ENCODE results near the gene C6orf47.

The C6orf47 gene

DNA sequence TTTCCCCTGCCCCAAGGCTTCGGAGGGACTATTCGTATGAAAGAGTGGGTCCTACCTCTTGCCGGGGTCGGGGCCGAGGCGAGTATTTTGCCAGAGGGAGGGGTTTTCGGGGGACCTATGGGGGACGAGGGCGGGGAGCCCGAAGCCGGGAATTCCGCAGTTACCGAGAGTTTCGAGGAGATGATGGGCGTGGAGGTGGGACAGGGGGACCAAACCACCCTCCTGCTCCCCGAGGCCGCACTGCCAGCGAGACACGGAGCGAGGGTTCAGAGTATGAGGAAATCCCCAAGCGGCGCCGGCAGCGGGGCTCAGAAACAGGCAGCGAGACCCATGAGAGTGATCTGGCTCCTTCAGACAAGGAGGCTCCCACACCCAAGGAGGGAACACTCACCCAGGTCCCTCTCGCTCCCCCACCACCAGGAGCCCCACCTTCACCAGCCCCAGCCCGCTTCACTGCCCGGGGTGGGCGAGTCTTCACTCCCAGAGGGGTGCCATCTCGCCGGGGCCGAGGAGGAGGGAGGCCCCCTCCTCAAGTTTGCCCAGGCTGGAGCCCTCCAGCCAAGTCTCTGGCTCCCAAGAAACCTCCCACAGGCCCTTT is 28.8 kb downstream of the C6orf47 start:
- Histone ChIP-seq H3K9me3 (ENCODE audit: control insufficient read depth in 2 of 2, low read length in 2 of 2) (no peaks in the 10 kb centered on the region), H3K36me3 (ENCODE audit: control insufficient read depth in 2 of 2, insufficient read depth in 2 of 2, low read length in 2 of 2) (peaks cover 70 to 77% of the 10 kb centered on the region in 2 donors), H3K4me3 (ENCODE audit: low read length in 2 of 2) (no peak overlapping the region), H3K4me1 (ENCODE audit: control insufficient read depth, insufficient read depth, low read length) (no peaks in the 10 kb centered on the region), H3K27ac (ENCODE audit: low read length) (no peak overlapping the region), H3K9ac (ENCODE audit: low read length in 2 of 2) (no peak overlapping the region), H3K27me3 (ENCODE audit: control insufficient read depth in 1 of 2, insufficient read depth in 2 of 2, low read length in 2 of 2) (no peaks in the 10 kb centered on the region)

DNA sequence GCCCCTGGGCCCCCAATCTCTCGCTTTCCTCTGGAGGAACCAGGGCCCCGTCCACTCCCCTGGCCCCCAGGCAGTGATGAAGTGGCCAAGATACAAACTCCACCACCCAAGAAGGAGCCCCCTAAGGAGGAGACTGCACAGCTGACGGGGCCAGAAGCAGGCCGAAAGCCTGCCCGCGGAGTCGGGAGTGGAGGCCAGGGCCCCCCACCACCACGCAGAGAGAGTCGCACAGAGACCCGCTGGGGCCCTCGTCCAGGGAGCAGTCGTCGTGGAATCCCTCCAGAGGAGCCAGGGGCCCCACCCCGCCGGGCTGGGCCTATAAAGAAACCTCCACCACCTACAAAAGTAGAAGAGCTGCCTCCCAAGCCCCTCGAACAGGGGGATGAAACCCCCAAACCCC is 29.4 kb downstream of the C6orf47 start:
- peaks cover 71 to 77% of the 10 kb centered on the region in 2 donors for H3K36me3 ChIP-seq (ENCODE audit: control insufficient read depth in 2 of 2, insufficient read depth in 2 of 2, low read length in 2 of 2)
- no peak overlapping the region for H3K27ac ChIP-seq (ENCODE audit: low read length)

DNA sequence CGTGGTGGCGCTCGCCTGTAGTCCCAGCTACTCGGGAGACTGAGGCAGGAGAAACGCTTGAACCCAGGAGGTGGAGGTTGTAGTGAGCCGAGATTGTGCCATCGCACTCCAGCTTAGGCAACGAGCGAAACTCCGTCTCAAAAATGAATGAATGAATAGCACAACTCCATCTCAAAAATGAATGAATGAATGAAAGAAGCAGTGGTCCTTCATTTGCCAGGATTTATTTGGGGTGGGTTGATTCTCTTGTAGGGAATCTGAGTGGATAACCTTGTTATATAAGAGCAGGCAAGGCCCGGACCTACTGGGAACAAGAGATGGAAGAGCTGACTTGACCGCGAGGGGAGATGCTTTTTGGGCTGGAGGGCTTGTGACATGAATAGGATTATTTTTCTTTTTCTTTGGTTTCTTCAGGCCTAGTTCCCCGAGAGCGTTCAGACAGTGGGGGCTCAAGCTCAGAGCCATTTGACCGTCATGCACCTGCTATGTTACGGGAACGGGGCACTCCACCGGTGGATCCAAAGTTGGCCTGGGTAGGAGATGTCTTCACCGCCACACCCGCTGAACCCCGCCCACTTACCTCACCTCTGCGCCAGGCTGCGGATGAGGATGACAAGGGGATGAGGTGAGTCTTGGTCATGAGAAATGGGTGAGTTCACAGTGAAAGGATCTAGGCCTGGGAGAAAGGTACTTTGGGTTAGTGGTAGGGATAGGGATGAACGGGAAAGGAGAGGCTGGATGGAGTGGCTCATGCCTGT is 30.2 kb downstream of the C6orf47 start:
- H3K27me3 ChIP-seq (ENCODE audit: control insufficient read depth in 1 of 2, insufficient read depth in 2 of 2, low read length in 2 of 2), result no peaks in the 10 kb centered on the region
- no peaks in the 10 kb centered on the region for H3K4me1 ChIP-seq (ENCODE audit: control insufficient read depth, insufficient read depth, low read length)
- H3K9me3 ChIP-seq (ENCODE audit: control insufficient read depth in 2 of 2, low read length in 2 of 2), result no peaks in the 10 kb centered on the region
- no peak overlapping the region for H3K27ac ChIP-seq (ENCODE audit: low read length)
- H3K4me3 ChIP-seq (ENCODE audit: low read length in 2 of 2), result no peak overlapping the region
- H3K36me3 ChIP-seq (ENCODE audit: control insufficient read depth in 2 of 2, insufficient read depth in 2 of 2, low read length in 2 of 2), result peaks cover 71 to 77% of the 10 kb centered on the region in 2 donors
- H3K9ac ChIP-seq (ENCODE audit: low read length in 2 of 2), result no peak overlapping the region

More for the DNA sequence above, 29.4 kb downstream of the C6orf47 start:
- no peaks in the 10 kb centered on the region for H3K4me1 ChIP-seq (ENCODE audit: control insufficient read depth, insufficient read depth, low read length)
- no peak overlapping the region for H3K9ac ChIP-seq (ENCODE audit: low read length in 2 of 2)
- H3K27me3 ChIP-seq (ENCODE audit: control insufficient read depth in 1 of 2, insufficient read depth in 2 of 2, low read length in 2 of 2), result no peaks in the 10 kb centered on the region
- no peaks in the 10 kb centered on the region for H3K9me3 ChIP-seq (ENCODE audit: control insufficient read depth in 2 of 2, low read length in 2 of 2)
- H3K4me3 ChIP-seq (ENCODE audit: low read length in 2 of 2), result no peak overlapping the region

DNA sequence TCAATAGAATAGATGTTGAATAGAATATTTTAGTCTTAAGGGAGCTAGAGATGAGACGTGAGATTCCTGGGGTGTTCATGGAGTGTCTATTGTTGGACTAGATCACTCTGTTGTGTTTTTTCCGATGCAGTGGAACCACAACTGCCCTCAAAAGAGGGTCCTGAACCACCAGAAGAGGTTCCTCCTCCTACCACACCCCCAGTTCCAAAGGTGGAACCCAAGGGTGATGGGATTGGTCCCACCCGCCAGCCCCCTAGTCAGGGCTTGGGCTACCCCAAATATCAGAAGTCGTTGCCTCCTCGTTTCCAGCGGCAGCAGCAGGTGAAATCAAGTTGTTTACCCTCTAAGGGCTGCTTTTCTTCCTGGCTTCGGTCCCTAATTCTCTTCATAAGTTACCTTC is 31.6 kb downstream of the C6orf47 start:
- Histone ChIP-seq H3K36me3 (ENCODE audit: control insufficient read depth in 2 of 2, insufficient read depth in 2 of 2, low read length in 2 of 2) (peaks cover 70 to 75% of the 10 kb centered on the region in 2 donors), H3K4me3 (ENCODE audit: low read length in 2 of 2) (no peak overlapping the region), H3K27ac (ENCODE audit: low read length) (no peak overlapping the region), H3K4me1 (ENCODE audit: control insufficient read depth, insufficient read depth, low read length) (no peaks in the 10 kb centered on the region), H3K9ac (ENCODE audit: low read length in 2 of 2) (no peak overlapping the region), H3K27me3 (ENCODE audit: control insufficient read depth in 1 of 2, insufficient read depth in 2 of 2, low read length in 2 of 2) (no peaks in the 10 kb centered on the region), H3K9me3 (ENCODE audit: control insufficient read depth in 2 of 2, low read length in 2 of 2) (no peaks in the 10 kb centered on the region)

DNA sequence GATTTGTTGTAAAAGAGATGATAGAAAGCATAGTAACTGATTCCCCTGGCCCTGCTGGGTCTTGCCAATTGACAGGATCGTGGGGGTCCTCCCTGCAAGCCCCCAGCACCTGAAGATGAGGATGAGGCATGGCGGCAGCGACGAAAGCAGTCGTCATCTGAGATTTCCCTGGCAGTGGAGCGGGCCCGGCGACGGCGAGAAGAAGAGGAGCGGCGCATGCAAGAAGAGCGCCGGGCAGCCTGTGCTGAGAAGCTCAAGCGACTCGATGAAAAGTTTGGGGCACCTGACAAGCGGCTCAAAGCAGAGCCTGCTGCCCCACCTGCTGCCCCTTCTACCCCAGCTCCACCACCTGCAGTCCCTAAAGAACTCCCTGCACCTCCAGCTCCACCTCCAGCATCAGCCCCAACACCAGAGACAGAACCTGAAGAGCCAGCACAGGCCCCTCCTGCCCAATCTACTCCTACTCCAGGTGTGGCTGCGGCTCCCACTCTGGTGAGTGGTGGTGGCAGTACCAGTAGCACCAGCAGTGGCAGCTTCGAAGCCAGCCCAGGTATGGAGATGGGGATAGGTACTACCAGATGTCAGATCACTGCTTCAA is 32.8 kb downstream of the C6orf47 start:
- Histone ChIP-seq H3K27ac (ENCODE audit: low read length) (no peak overlapping the region), H3K36me3 (ENCODE audit: control insufficient read depth in 2 of 2, insufficient read depth in 2 of 2, low read length in 2 of 2) (peaks cover 73 to 77% of the 10 kb centered on the region in 2 donors), H3K9ac (ENCODE audit: low read length in 2 of 2) (peak overlapping the region in 1 of 2 donors; percentile 13), H3K4me1 (ENCODE audit: control insufficient read depth, insufficient read depth, low read length) (no peaks in the 10 kb centered on the region), H3K27me3 (ENCODE audit: control insufficient read depth in 1 of 2, insufficient read depth in 2 of 2, low read length in 2 of 2) (no peaks in the 10 kb centered on the region), H3K9me3 (ENCODE audit: control insufficient read depth in 2 of 2, low read length in 2 of 2) (no peaks in the 10 kb centered on the region), H3K4me3 (ENCODE audit: low read length in 2 of 2) (no peak overlapping the region)

DNA sequence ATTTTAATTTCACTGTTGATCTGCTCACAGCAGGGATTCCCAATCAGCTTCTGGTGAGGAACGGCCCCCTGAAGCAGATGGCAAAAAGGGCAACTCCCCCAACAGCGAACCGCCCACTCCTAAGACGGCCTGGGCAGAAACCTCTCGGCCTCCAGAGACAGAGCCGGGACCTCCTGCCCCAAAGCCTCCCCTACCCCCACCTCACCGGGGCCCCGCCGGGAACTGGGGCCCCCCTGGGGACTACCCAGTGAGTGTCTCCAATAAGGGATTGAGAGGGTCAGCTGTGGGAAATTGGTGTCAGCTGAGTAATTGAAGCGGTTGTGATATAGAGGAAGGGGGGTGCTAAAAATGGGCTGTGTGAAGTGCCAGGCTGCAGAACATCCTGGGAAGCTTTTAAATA is 33.6 kb downstream of the C6orf47 start:
- Histone ChIP-seq H3K4me3 (ENCODE audit: low read length in 2 of 2) (no peak overlapping the region), H3K9me3 (ENCODE audit: control insufficient read depth in 2 of 2, low read length in 2 of 2) (no peaks in the 10 kb centered on the region), H3K36me3 (ENCODE audit: control insufficient read depth in 2 of 2, insufficient read depth in 2 of 2, low read length in 2 of 2) (peaks cover 73 to 78% of the 10 kb centered on the region in 2 donors), H3K27me3 (ENCODE audit: control insufficient read depth in 1 of 2, insufficient read depth in 2 of 2, low read length in 2 of 2) (no peaks in the 10 kb centered on the region), H3K27ac (ENCODE audit: low read length) (no peak overlapping the region), H3K9ac (ENCODE audit: low read length in 2 of 2) (no peak overlapping the region), H3K4me1 (ENCODE audit: control insufficient read depth, insufficient read depth, low read length) (peaks cover 6% of the 10 kb centered on the region)

DNA sequence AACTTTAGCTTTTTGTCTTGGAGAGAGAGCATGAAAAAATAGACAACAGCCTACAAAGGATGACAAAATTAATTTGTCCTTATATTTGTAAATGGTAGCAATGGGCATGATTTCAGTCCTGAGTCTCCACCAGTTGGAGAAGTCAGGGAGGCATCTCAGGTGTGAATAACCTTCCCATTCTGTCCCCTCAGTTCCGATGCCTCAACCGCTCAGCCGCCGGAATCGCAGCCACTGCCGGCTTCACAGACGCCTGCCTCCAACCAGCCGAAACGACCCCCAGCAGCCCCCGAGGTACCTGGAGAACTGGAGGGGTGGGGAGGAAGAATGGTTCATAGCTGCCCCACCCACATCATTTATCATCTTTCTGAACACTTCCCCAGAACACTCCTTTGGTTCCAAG is 36.5 kb downstream of the C6orf47 start:
- no peak overlapping the region for H3K9ac ChIP-seq (ENCODE audit: low read length in 2 of 2)
- no peaks in the 10 kb centered on the region for H3K9me3 ChIP-seq (ENCODE audit: control insufficient read depth in 2 of 2, low read length in 2 of 2)
- no peaks in the 10 kb centered on the region for H3K27me3 ChIP-seq (ENCODE audit: control insufficient read depth in 1 of 2, insufficient read depth in 2 of 2, low read length in 2 of 2)
- no peak overlapping the region for H3K27ac ChIP-seq (ENCODE audit: low read length)
- peaks cover 55 to 60% of the 10 kb centered on the region in 2 donors for H3K36me3 ChIP-seq (ENCODE audit: control insufficient read depth in 2 of 2, insufficient read depth in 2 of 2, low read length in 2 of 2)
- peaks cover 15% of the 10 kb centered on the region for H3K4me1 ChIP-seq (ENCODE audit: control insufficient read depth, insufficient read depth, low read length)
- no peak overlapping the region for H3K4me3 ChIP-seq (ENCODE audit: low read length in 2 of 2)

DNA sequence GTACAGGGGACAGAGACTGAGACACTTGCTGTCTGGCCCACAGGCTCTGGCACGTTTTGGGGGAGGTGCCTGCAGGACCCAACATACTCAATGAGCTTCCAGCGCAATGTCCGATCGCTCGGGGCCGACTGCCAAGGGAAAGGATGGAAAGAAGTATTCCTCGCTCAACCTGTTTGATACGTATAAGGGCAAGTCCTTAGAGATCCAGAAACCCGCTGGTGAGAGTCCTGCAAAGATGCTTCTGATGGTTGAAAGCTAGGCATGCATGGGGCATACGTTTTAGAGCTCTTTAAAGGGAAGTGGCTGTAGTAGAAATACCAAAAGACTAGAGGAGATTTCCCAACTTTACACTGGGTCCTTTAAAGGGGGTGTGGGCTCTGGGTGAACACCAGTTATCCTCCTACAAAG is 37.9 kb downstream of the C6orf47 start:
- no peaks in the 10 kb centered on the region for H3K9me3 ChIP-seq (ENCODE audit: control insufficient read depth in 2 of 2, low read length in 2 of 2)
- peaks cover 42 to 49% of the 10 kb centered on the region in 2 donors for H3K36me3 ChIP-seq (ENCODE audit: control insufficient read depth in 2 of 2, insufficient read depth in 2 of 2, low read length in 2 of 2)
- no peak overlapping the region for H3K27ac ChIP-seq (ENCODE audit: low read length)
- no peaks in the 10 kb centered on the region for H3K27me3 ChIP-seq (ENCODE audit: control insufficient read depth in 1 of 2, insufficient read depth in 2 of 2, low read length in 2 of 2)
- peaks cover 15% of the 10 kb centered on the region for H3K4me1 ChIP-seq (ENCODE audit: control insufficient read depth, insufficient read depth, low read length)
- H3K4me3 ChIP-seq (ENCODE audit: low read length in 2 of 2), result peak overlapping the region; percentile 89 to 91
- peak overlapping the region in 1 of 2 donors; percentile 100 for H3K9ac ChIP-seq (ENCODE audit: low read length in 2 of 2)

DNA sequence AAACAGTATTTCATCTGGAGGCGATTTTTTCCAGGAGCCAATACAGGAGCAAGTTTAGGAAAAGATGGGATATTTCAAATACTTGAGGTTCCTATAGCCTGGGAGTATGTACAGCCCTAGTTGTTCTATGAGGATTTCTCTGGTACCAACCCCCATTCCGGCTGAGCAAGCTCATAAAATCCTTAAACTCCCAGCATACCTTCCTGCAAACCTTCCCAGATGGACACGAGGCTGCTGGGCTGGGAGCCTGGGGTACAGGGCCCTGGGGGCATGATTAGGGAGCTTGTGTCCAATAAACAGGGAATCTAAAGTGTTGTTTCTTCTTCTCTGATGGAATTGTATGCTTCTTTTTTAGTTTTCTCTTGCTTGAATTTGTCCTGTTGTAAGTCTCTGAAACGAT is 38.6 kb downstream of the C6orf47 start:
- peaks cover 37 to 42% of the 10 kb centered on the region in 2 donors for H3K36me3 ChIP-seq (ENCODE audit: control insufficient read depth in 2 of 2, insufficient read depth in 2 of 2, low read length in 2 of 2)
- no peaks in the 10 kb centered on the region for H3K9me3 ChIP-seq (ENCODE audit: control insufficient read depth in 2 of 2, low read length in 2 of 2)
- peaks cover 15% of the 10 kb centered on the region for H3K4me1 ChIP-seq (ENCODE audit: control insufficient read depth, insufficient read depth, low read length)
- peak overlapping the region; percentile 97 for H3K27ac ChIP-seq (ENCODE audit: low read length)
- H3K9ac ChIP-seq (ENCODE audit: low read length in 2 of 2), result peak overlapping the region; percentile 96 to 100
- H3K4me3 ChIP-seq (ENCODE audit: low read length in 2 of 2), result peak overlapping the region; percentile 89 to 91
- H3K27me3 ChIP-seq (ENCODE audit: control insufficient read depth in 1 of 2, insufficient read depth in 2 of 2, low read length in 2 of 2), result no peaks in the 10 kb centered on the region

DNA sequence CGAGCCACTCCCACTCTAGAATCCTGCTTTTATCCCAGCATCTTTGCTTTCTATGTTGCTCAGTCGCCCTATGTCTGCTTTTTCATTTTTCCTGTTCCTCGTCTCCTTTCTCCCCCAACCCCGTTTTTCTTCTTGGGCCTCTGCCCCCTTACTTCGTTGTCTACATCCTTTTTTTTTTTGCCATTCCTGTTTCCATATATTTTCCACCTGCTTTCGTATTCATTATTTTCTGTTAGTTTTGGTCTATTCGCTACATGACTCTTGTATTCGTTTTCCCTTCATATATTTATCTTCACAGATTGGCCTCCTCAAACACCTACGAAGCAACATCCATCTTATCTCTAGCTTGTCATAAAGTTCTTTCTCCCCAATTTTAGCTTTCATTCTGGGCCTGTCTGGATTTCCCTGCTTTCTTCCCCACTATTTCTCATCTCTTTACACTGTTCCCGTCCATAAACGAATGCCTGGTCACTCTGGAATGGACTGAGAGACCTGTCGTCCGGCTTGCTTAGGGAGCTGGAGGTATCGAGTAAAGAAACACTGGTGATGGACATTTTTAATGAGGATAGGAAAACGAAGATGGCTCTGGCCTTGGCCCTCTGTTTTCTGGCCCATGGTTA is 39.1 kb downstream of the C6orf47 start:
- H3K27me3 ChIP-seq (ENCODE audit: control insufficient read depth in 1 of 2, insufficient read depth in 2 of 2, low read length in 2 of 2), result no peaks in the 10 kb centered on the region
- H3K9me3 ChIP-seq (ENCODE audit: control insufficient read depth in 2 of 2, low read length in 2 of 2), result no peaks in the 10 kb centered on the region
- H3K27ac ChIP-seq (ENCODE audit: low read length), result peak overlapping the region; percentile 97
- peaks cover 15% of the 10 kb centered on the region for H3K4me1 ChIP-seq (ENCODE audit: control insufficient read depth, insufficient read depth, low read length)
- peaks cover 32 to 36% of the 10 kb centered on the region in 2 donors for H3K36me3 ChIP-seq (ENCODE audit: control insufficient read depth in 2 of 2, insufficient read depth in 2 of 2, low read length in 2 of 2)
- peak overlapping the region; percentile 89 to 91 for H3K4me3 ChIP-seq (ENCODE audit: low read length in 2 of 2)
- H3K9ac ChIP-seq (ENCODE audit: low read length in 2 of 2), result peak overlapping the region; percentile 96 to 100
